GM12878 (cell line): ENCODE measurements around the gene BEAN1. TPM values are rescaled to one million over a fixed set of nuclear protein-coding genes. Genes with fewer than 3 reads are reported as not detected.

Experiments
- ATAC-seq: fragments of 200-7000 bp; cut with Tn5 transposase; 3 replicates; pipeline ENCODE4 v1.9.1; 2020; ENCODE audit warnings: mild to moderate bottlenecking, moderate library complexity
- BruUV-seq: library from RNA; stranded (reverse); fragments of 400-500 nt; replicated peaks from 2 replicates; lab custom pipeline; 2021; lab: Mats Ljungman, UMichigan
- CTCF ChIA-PET: fragments of 300-600 bp; sonication (Branson Sonifier 250); formaldehyde crosslinking; extraction: SDS; loops from one replicate; lab custom pipeline; 2021; ENCODE audit warnings: inconsistent platforms; lab: Yijun Ruan, JAX
- POLR2A ChIA-PET: fragments of 350-600 bp; formaldehyde crosslinking; extraction: SDS; loops from one replicate; lab custom pipeline; 2021; ENCODE audit warnings: inconsistent platforms; lab: Charles Lee
- RAD21 ChIA-PET: fragments of 300-600 bp; sonication (Branson Sonifier 250); formaldehyde crosslinking; loops from one replicate; lab custom pipeline; 2023; ENCODE audit warnings: antibody characterized with exemption; ENCODE audit not compliant: unreplicated experiment; lab: Charles Lee
- SMC1A ChIA-PET: fragments of 300-600 bp; sonication (Branson Sonifier 250); formaldehyde crosslinking; loops from one replicate; lab custom pipeline; 2023; ENCODE audit not compliant: unreplicated experiment, uncharacterized antibody; lab: Charles Lee
- DNase-seq: peaks from one replicate; pipeline ENCODE4 v3.0.0-alpha.2; 2011; ENCODE audit warnings: low read depth, low spot score
- FAIRE-seq: peaks from 3 replicates; lab custom pipeline; 2011; peaks lifted over from hg19 to GRCh38; lab: Jason Lieb, UNC
- H2AFZ ChIP-seq: 2 replicates; pipeline ENCODE4 v1.6.0; 2011; ENCODE audit warnings: low read depth, low read length, control low read depth; ENCODE audit not compliant: control insufficient read depth
- H3K27ac ChIP-seq: 2 replicates; pipeline ENCODE4 v1.5.1; 2011; ENCODE audit warnings: control low read depth; ENCODE audit not compliant: control insufficient read depth, insufficient read depth
- H3K27me3 ChIP-seq, 2 experiments: replicated peaks in 1 of 2; 2 replicates each; pipeline versions ENCODE4 v1.6.0 to v1.6.1; 2011; ENCODE audit warnings: low read length in 1 of 2; ENCODE audit not compliant: control insufficient read depth in 2 of 2, insufficient read depth in 2 of 2
- H3K36me3 ChIP-seq, 2 experiments: 2 replicates each; pipeline ENCODE4 v1.5.1; 2011; ENCODE audit warnings: low read length in 1 of 2; ENCODE audit not compliant: control insufficient read depth in 2 of 2, insufficient read depth in 2 of 2
- H3K4me1 ChIP-seq: 2 replicates; pipeline ENCODE4 v1.6.1; 2011; ENCODE audit warnings: mild to moderate bottlenecking, low read length, moderate library complexity, mixed read lengths; ENCODE audit not compliant: control insufficient read depth, insufficient read depth
- H3K4me2 ChIP-seq: 2 replicates; pipeline ENCODE4 v1.6.0; 2011; ENCODE audit warnings: control low read depth; ENCODE audit not compliant: control insufficient read depth, insufficient read depth
- H3K4me3 ChIP-seq: fragments of 200-600 bp; sonication (generic); 2 replicates; pipeline ENCODE4 v1.5.1; 2016
- H3K79me2 ChIP-seq: 2 replicates; pipeline ENCODE4 v1.6.0; 2011; ENCODE audit warnings: low read length; ENCODE audit not compliant: control insufficient read depth, insufficient read depth
- H3K9ac ChIP-seq: 2 replicates; pipeline ENCODE4 v1.8.0; 2011; ENCODE audit warnings: low read length, control low read depth, mixed read lengths; ENCODE audit not compliant: control insufficient read depth, insufficient read depth
- H3K9me3 ChIP-seq: replicated peaks from 3 replicates; pipeline ENCODE4 v1.5.1; 2011; ENCODE audit warnings: mild to moderate bottlenecking, low read length; ENCODE audit not compliant: control insufficient read depth, insufficient read depth
- H4K20me1 ChIP-seq: 2 replicates; pipeline ENCODE4 v1.6.0; 2011; ENCODE audit not compliant: control insufficient read depth, insufficient read depth
- ESRRA ChIP-seq: IDR thresholded peaks from 2 replicates; pipeline ENCODE4 v1.6.1; 2012; ENCODE audit warnings: mild to moderate bottlenecking, low read length, improper control_type of control experiment
- EZH2 ChIP-seq: IDR thresholded peaks from 2 replicates; pipeline ENCODE4 v1.6.1; 2012; ENCODE audit warnings: low read depth, mild to moderate bottlenecking, control low read depth, inconsistent platforms, low read length, borderline replicate concordance; ENCODE audit not compliant: control insufficient read depth
- FOXK2 ChIP-seq: fragments of 450-650 bp; IDR thresholded peaks from 2 replicates; pipeline ENCODE4 v1.6.1; 2017; ENCODE audit warnings: mild to moderate bottlenecking, moderate library complexity
- FOXM1 ChIP-seq: IDR thresholded peaks from 2 replicates; pipeline ENCODE4 v1.6.1; 2012; ENCODE audit warnings: low read depth, mild to moderate bottlenecking, inconsistent platforms, low read length, moderate library complexity
- GATAD2B ChIP-seq: fragments of 450-650 bp; conservative IDR thresholded peaks from 2 replicates; pipeline ENCODE4 v1.6.1; 2017; ENCODE audit warnings: low read depth, mild to moderate bottlenecking, moderate library complexity
- HDAC2 ChIP-seq: fragments of 200-600 bp; sonication (generic); IDR thresholded peaks from 2 replicates; pipeline ENCODE4 v1.6.1; 2017
- KLF5 ChIP-seq: fragments of 450-650 bp; IDR thresholded peaks from 2 replicates; pipeline ENCODE4 v1.6.1; 2014; ENCODE audit warnings: mild to moderate bottlenecking; ENCODE audit not compliant: partially characterized antibody
- LARP7 ChIP-seq: fragments of 450-650 bp; IDR thresholded peaks from 2 replicates; pipeline ENCODE4 v1.6.1; 2017; ENCODE audit warnings: mild to moderate bottlenecking
- MTA3 ChIP-seq: IDR thresholded peaks from 2 replicates; pipeline ENCODE4 v1.6.1; 2012; ENCODE audit warnings: low read length, inconsistent platforms, borderline replicate concordance
- NBN ChIP-seq: fragments of 450-650 bp; IDR thresholded peaks from 2 replicates; pipeline ENCODE4 v1.6.1; 2016
- NRF1 ChIP-seq: conservative IDR thresholded peaks from 2 replicates; pipeline ENCODE4 v1.6.1; 2011; ENCODE audit warnings: mild to moderate bottlenecking, low read depth, low read length, improper control_type of control experiment
- RELB ChIP-seq: fragments of 450-650 bp; IDR thresholded peaks from 2 replicates; pipeline ENCODE4 v1.6.1; 2017; ENCODE audit warnings: low read depth, mild to moderate bottlenecking, moderate library complexity
- SRF ChIP-seq, 2 experiments: IDR thresholded peaks; 2 replicates each; pipeline ENCODE4 v1.6.1; 2011; ENCODE audit warnings: low read depth in 2 of 2, low read length in 2 of 2, mild to moderate bottlenecking in 1 of 2, moderate library complexity in 1 of 2
- SUPT20H ChIP-seq: IDR thresholded peaks from 2 replicates; pipeline ENCODE4 v1.6.1; 2011; ENCODE audit warnings: low read depth, mild to moderate bottlenecking, low read length, moderate library complexity, borderline replicate concordance; ENCODE audit not compliant: control insufficient read depth
- SUZ12 ChIP-seq: fragments of 200-600 bp; sonication (generic); IDR thresholded peaks from one replicate; pipeline ENCODE4 v1.6.1; 2018; ENCODE audit warnings: antibody characterized with exemption, mild to moderate bottlenecking; ENCODE audit not compliant: unreplicated experiment
- TARDBP ChIP-seq: IDR thresholded peaks from 2 replicates; pipeline ENCODE4 v1.6.1; 2016; ENCODE audit warnings: borderline replicate concordance
- YY1 ChIP-seq: IDR thresholded peaks from 2 replicates; pipeline ENCODE4 v1.6.1; 2011; ENCODE audit warnings: low read depth, mild to moderate bottlenecking, low read length
- ZNF217 ChIP-seq: fragments of 450-650 bp; IDR thresholded peaks from 2 replicates; pipeline ENCODE4 v1.6.1; 2017; ENCODE audit warnings: antibody characterized with exemption, mild to moderate bottlenecking
- ZNF622 ChIP-seq: fragments of 450-650 bp; IDR thresholded peaks from 2 replicates; pipeline ENCODE4 v1.6.1; 2017; ENCODE audit warnings: mild to moderate bottlenecking, inconsistent platforms
- WGBS: methylation state at CpG from one replicate; pipeline ENCODE4 v1.1.6; 2016; ENCODE audit warnings: low lambda C conversion rate; ENCODE audit not compliant: insufficient replicate concordance, insufficient coverage; ENCODE audit errors: missing lambda C conversion rate; 5-methylcytosine and 5-hydroxymethylcytosine counted together
- in situ Hi-C: fragments of 300-500 bp; cut with MboI; formaldehyde crosslinking; loops from 9 replicates; pipeline ENCODE4 v1.14.3; 2018; ENCODE audit warnings: mixed read lengths
- intact Hi-C: fragments of 100-400 bp; cut with micrococcal nuclease; formaldehyde crosslinking; loops from one replicate; pipeline ENCODE4 v1.14.2; 2022; ENCODE audit not compliant: unreplicated experiment
- polyA plus RNA-seq, 11 experiments: library from polyadenylated mRNA; depleted of rRNA in 4 of 11; unstranded in 6 of 11; stranded (reverse) in 5 of 11; fragments of >200 nt; fragmentation: Nextera tagmentation in 4 of 11; fragmentation: Illumina TruSeq in 1 of 11; extraction: Ambion mirVana in 4 of 11; extraction: Trizol in 1 of 11; gene quantifications; 1 replicate in 1 of 11; 2 replicates in 10 of 11; pipeline versions ENCODE4 v1.2.1 to v1.2.3, GENCODE V29; 2011 to 2016; ENCODE audit warnings: inconsistent platforms in 2 of 11, missing spikeins in 2 of 11, low read depth in 1 of 11
- total RNA-seq, 4 experiments: library from RNA; depleted of rRNA in 3 of 4; stranded (reverse); fragments of >200 nt in 3 of 4; fragmentation: Illumina TruSeq in 1 of 4; extraction: Trizol in 1 of 4; gene quantifications; 2 replicates each; pipeline versions ENCODE4 v1.2.1 to v1.2.3, GENCODE V29; 2013 to 2021
- TF ChIP-seq, protein P1 (sequence below): IDR thresholded peaks from 2 replicates; pipeline ENCODE4 v1.6.1; 2011; ENCODE audit warnings: mild to moderate bottlenecking, low read depth, low read length, moderate library complexity; ENCODE audit not compliant: insufficient replicate concordance
- TF ChIP-seq, protein P2 (sequence below): fragments of 450-650 bp; formaldehyde crosslinking; IDR thresholded peaks from 2 replicates; pipeline ENCODE4 v1.5.0; 2022; ENCODE audit warnings: mild to moderate bottlenecking, missing genetic modification characterization

The BEAN1 gene
- total and polyA plus RNA-seq, 10 of the 15 experiments (the other 5 are each of a cell fraction or from before 2014, with no cell fraction given) = not detected

GRCh38 chr16:66430214-66430613, 3.1 kb downstream of the BEAN1 start (continued):
- TF ChIP-seq SUZ12 = no peak
- no peak for TF ChIP-seq RELB
- no peak for TF ChIP-seq YY1

GRCh38 chr16:66431760-66432159, 4.7 kb downstream of the BEAN1 start:
- no peaks in the 10 kb centered on the region for H4K20me1 ChIP-seq
- no peak for ATAC-seq
- WGBS = 46% methylated on average over 8 of the region's 8 CpGs
- POLR2A ChIA-PET = no interaction called here
- H3K4me2 ChIP-seq = no peak overlapping the region
- no peaks in the 10 kb centered on the region for H3K36me3 ChIP-seq
- H3K79me2 ChIP-seq = no peaks in the 10 kb centered on the region
- H3K4me1 ChIP-seq = no peaks in the 10 kb centered on the region
- no peak for DNase-seq
- RAD21 ChIA-PET = no interaction called here
- H3K27me3 ChIP-seq = peaks cover 19 to 27% of the 10 kb centered on the region in 2 experiments
- SMC1A ChIA-PET = no interaction called here
- intact Hi-C loops = no loop called here
- no peak overlapping the region for H3K27ac ChIP-seq
- H3K9ac ChIP-seq = no peak overlapping the region
- TF ChIP-seq TARDBP (no peak), ESRRA (no peak), SRF (IDR thresholded peaks at IDR 0.05; ENCODE audit: low read depth in 2 of 2, low read length in 2 of 2) (no peak), GATAD2B (no peak), LARP7 (no peak), EZH2 (no peak), NRF1 (no peak), HDAC2 (no peak), ZNF217 (no peak), ZNF622 (no peak), SUPT20H (no peak), NBN (no peak), MTA3 (no peak), KLF5 (no peak), FOXK2 (no peak), FOXM1 (no peak)
- TF ChIP-seq, protein P1, sequence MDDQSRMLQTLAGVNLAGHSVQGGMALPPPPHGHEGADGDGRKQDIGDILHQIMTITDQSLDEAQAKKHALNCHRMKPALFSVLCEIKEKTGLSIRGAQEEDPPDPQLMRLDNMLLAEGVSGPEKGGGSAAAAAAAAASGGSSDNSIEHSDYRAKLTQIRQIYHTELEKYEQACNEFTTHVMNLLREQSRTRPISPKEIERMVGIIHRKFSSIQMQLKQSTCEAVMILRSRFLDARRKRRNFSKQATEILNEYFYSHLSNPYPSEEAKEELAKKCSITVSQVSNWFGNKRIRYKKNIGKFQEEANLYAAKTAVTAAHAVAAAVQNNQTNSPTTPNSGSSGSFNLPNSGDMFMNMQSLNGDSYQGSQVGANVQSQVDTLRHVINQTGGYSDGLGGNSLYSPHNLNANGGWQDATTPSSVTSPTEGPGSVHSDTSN = no peak
- TF ChIP-seq, protein P2, sequence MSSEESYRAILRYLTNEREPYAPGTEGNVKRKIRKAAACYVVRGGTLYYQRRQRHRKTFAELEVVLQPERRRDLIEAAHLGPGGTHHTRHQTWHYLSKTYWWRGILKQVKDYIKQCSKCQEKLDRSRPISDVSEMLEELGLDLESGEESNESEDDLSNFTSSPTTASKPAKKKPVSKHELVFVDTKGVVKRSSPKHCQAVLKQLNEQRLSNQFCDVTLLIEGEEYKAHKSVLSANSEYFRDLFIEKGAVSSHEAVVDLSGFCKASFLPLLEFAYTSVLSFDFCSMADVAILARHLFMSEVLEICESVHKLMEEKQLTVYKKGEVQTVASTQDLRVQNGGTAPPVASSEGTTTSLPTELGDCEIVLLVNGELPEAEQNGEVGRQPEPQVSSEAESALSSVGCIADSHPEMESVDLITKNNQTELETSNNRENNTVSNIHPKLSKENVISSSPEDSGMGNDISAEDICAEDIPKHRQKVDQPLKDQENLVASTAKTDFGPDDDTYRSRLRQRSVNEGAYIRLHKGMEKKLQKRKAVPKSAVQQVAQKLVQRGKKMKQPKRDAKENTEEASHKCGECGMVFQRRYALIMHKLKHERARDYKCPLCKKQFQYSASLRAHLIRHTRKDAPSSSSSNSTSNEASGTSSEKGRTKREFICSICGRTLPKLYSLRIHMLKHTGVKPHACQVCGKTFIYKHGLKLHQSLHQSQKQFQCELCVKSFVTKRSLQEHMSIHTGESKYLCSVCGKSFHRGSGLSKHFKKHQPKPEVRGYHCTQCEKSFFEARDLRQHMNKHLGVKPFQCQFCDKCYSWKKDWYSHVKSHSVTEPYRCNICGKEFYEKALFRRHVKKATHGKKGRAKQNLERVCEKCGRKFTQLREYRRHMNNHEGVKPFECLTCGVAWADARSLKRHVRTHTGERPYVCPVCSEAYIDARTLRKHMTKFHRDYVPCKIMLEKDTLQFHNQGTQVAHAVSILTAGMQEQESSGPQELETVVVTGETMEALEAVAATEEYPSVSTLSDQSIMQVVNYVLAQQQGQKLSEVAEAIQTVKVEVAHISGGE (CRISPR knock-in tag) = no peak
- no peak for FAIRE-seq
- no peak overlapping the region for H2AFZ ChIP-seq
- H3K4me3 ChIP-seq = no peak overlapping the region
- no TSS peak for BruUV-seq
- no peaks in the 10 kb centered on the region for H3K9me3 ChIP-seq
- in situ Hi-C loops = no loop called here
- CTCF ChIA-PET = no interaction called here
